Lower leg skin (tissue), 4 donors: ENCODE measurements around the gene EIF3J. TPM values are rescaled to one million over a fixed set of nuclear protein-coding genes. Genes with fewer than 3 reads are reported as not detected.

Experiments used
- DNase-seq, 2 donors: peaks; one replicate each; pipeline ENCODE4 v3.0.0-alpha.2; 2019; ENCODE audit warnings: low spot score in 2 of 2
- H3K4me3 ChIP-seq: fragments of 200-600 bp; sonication (generic); 2 replicates; pipeline ENCODE4 v1.5.1; 2017; ENCODE audit warnings: mild to moderate bottlenecking, low read depth; ENCODE audit not compliant: poor library complexity, severe bottlenecking
- POLR2A ChIP-seq, 2 donors: fragments of 450-650 bp; IDR thresholded peaks; one replicate each; pipeline ENCODE4 v1.6.1; 2016 to 2017; ENCODE audit warnings: antibody characterized with exemption in 2 of 2, mild to moderate bottlenecking in 1 of 2, moderate library complexity in 1 of 2
- WGBS, 2 donors: methylation state at CpG; one replicate each; pipeline ENCODE4 v1.1.5; 2018; 5-methylcytosine and 5-hydroxymethylcytosine counted together
- intact Hi-C: fragments of 100-400 bp; cut with DNase I; formaldehyde crosslinking; loops from one replicate; pipeline ENCODE4 v1.15.0; 2023; ENCODE audit warnings: low total_unique reads
- total RNA-seq, 4 donors: library from RNA; depleted of rRNA; stranded (reverse); fragments of >200 nt; gene quantifications; one replicate each; pipeline ENCODE4 v1.1.0, GENCODE V29; 2016
- TF ChIP-seq, protein P1 (sequence below), 3 donors: fragments of 450-650 bp; IDR thresholded peaks; one replicate each; pipeline ENCODE4 v1.5.1; 2016; ENCODE audit warnings: antibody characterized with exemption in 3 of 3, mild to moderate bottlenecking in 3 of 3, moderate library complexity in 2 of 3

EIF3J gene
- total RNA-seq, 4 donors from 2014 or later, result 35.1 to 45.2 (median 42.3) TPM

GRCh38 chr15:44495562-44495961, 41.4 kb upstream of the EIF3J start:
- no peak for DNase-seq
- TF ChIP-seq, protein P1, sequence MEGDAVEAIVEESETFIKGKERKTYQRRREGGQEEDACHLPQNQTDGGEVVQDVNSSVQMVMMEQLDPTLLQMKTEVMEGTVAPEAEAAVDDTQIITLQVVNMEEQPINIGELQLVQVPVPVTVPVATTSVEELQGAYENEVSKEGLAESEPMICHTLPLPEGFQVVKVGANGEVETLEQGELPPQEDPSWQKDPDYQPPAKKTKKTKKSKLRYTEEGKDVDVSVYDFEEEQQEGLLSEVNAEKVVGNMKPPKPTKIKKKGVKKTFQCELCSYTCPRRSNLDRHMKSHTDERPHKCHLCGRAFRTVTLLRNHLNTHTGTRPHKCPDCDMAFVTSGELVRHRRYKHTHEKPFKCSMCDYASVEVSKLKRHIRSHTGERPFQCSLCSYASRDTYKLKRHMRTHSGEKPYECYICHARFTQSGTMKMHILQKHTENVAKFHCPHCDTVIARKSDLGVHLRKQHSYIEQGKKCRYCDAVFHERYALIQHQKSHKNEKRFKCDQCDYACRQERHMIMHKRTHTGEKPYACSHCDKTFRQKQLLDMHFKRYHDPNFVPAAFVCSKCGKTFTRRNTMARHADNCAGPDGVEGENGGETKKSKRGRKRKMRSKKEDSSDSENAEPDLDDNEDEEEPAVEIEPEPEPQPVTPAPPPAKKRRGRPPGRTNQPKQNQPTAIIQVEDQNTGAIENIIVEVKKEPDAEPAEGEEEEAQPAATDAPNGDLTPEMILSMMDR (IDR thresholded peaks at IDR 0.05), result no peak
- TF ChIP-seq POLR2A (IDR thresholded peaks at IDR 0.05), result no peak
- no peak overlapping the region for H3K4me3 ChIP-seq
- WGBS, 2 donors, result 92 to 94% methylated on average over 8 of the region's 8 CpGs
- intact Hi-C loops, result no loop called here

DNA sequence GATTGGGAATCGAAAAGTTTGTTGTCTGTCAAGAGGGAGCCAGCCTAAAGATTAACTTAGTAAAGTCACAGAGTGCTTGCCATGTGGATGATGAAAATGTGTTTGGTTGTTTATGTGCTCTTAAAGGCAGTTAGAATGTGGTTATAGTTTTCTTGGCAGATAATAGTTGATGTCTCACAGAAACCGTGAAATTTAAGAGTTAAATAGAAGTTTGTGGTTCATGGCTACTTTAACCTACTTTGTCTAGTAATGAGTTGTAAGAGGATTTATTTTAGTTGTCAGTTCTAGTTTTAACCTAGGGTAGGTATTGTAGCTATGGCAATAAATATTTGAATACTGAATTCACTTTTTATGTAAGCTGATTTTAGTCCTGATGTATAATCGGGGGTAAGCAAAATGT, 36.4 kb upstream of the EIF3J start:
- no peak overlapping the region for H3K4me3 ChIP-seq
- DNase-seq, result no peak
- no peak for TF ChIP-seq POLR2A (IDR thresholded peaks at IDR 0.05)
- TF ChIP-seq, protein P1 (IDR thresholded peaks at IDR 0.05), result no peak
- WGBS, 2 donors, result 72 to 76% methylated on average over 3 of the region's 3 CpGs
- intact Hi-C loops, result no loop called here

DNA sequence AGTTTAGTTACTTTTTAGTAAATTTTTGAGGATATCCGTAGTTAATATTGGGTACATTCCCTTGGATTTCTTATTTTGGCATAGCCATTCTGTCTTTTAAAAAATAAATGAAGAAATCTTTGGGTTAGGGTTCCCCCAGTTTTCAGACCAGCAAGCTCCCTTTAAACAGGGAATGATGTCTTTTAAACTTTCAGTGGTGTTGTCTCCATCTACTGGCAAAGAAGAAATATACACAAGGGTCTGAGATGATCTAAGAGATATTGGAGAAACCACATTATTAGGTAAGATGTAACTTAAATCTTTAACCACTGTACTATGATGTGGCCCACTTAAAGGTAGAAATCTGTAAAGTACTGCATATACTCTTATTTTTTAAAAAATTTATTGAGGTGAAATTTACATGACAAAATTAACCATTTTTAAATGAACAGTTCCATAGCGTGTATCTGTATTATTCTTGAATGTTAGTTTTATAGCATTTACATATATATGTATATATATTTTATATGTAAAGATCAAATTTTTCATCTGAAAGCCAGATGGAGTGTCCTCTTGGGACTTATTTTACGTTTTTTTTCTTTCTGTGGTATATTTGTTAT, 35.1 kb upstream of the EIF3J start:
- intact Hi-C loops, result no loop called here
- no peak for DNase-seq
- WGBS, 2 donors, result 79 to 80% methylated on average over 3 of the region's 3 CpGs
- no peak overlapping the region for H3K4me3 ChIP-seq
- TF ChIP-seq, protein P1 (IDR thresholded peaks at IDR 0.05), result no peak
- TF ChIP-seq POLR2A (IDR thresholded peaks at IDR 0.05), result no peak

DNA sequence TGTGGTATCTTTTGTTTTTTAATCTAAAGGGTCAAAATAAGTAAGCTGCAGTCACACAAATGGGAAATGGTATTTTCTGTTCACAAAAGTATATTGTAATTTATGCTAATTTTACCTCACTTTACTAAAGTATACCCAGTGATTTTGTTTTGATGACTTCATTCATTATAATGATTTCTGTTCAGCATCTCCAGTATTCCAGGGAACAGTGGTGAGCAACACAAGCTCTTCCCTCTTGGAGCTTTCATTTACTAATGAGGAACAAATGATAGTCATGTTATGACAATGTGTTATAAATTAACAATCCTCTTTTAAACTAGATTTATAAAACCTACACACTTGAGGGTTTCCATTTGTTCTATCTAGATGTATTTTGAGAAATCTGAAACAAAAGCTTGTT, 20.5 kb upstream of the EIF3J start:
- H3K4me3 ChIP-seq, result no peak overlapping the region
- intact Hi-C loops, result no loop called here
- no peak for DNase-seq
- no peak for TF ChIP-seq POLR2A (IDR thresholded peaks at IDR 0.05)
- TF ChIP-seq, protein P1 (IDR thresholded peaks at IDR 0.05), result no peak

GRCh38 chr15:44519537-44519936, 17.4 kb upstream of the EIF3J start:
- TF ChIP-seq, protein P1 (IDR thresholded peaks at IDR 0.05), result no peak
- no peak for TF ChIP-seq POLR2A (IDR thresholded peaks at IDR 0.05)
- WGBS, 2 donors, result 92 to 94% methylated on average over 6 of the region's 6 CpGs
- no peak overlapping the region for H3K4me3 ChIP-seq
- no peak for DNase-seq
- intact Hi-C loops, result no loop called here

GRCh38 chr15:44525018-44525417, 11.9 kb upstream of the EIF3J start:
- intact Hi-C loops, result no loop called here
- no peak overlapping the region for H3K4me3 ChIP-seq
- 96 to 97% methylated on average over 1 of the region's 1 CpG for WGBS, 2 donors
- no peak for DNase-seq
- TF ChIP-seq POLR2A (IDR thresholded peaks at IDR 0.05), result no peak
- TF ChIP-seq, protein P1 (IDR thresholded peaks at IDR 0.05), result no peak
